AG04450 (cell line): ENCODE data around the gene MEG3. TPM values are rescaled to one million over a fixed set of nuclear protein-coding genes. Genes with fewer than 3 reads are reported as not detected.

Source experiments
- CTCF ChIA-PET: fragments of 300-600, 350-600 bp; formaldehyde crosslinking; extraction: SDS; loops from one replicate; lab custom pipeline; 2022; ENCODE audit warnings: antibody characterized with exemption, inconsistent platforms; lab: Charles Lee
- POLR2A ChIA-PET: fragments of 350-600 bp; formaldehyde crosslinking; extraction: SDS; loops from one replicate; lab custom pipeline; 2021; ENCODE audit warnings: antibody characterized with exemption, inconsistent platforms; lab: Yijun Ruan, JAX
- DNase-seq: peaks from one replicate; pipeline ENCODE4 v3.0.0-alpha.2; 2011; ENCODE audit warnings: low read depth, low spot score
- H3K27ac ChIP-seq: one replicate; pipeline ENCODE4 v1.5.1; 2012; ENCODE audit warnings: low read depth, low read length, control low read depth
- H3K27me3 ChIP-seq: one replicate; pipeline ENCODE4 v1.6.0; 2012; ENCODE audit warnings: low read length; ENCODE audit not compliant: control insufficient read depth, insufficient read depth
- H3K4me3 ChIP-seq: 2 replicates; pipeline ENCODE4 v1.5.1; 2011; ENCODE audit warnings: mild to moderate bottlenecking, low read depth, low read length, control low read depth
- H3K9me3 ChIP-seq: 2 replicates; pipeline ENCODE4 v1.5.1; 2012; ENCODE audit warnings: low read length; ENCODE audit not compliant: control insufficient read depth, insufficient read depth
- CTCF ChIP-seq: IDR thresholded peaks from 2 replicates; pipeline ENCODE4 v1.5.1; 2011; ENCODE audit warnings: low read depth, low read length, control low read depth, inconsistent platforms
- polyA plus RNA-seq: library from polyadenylated mRNA; depleted of rRNA; stranded (reverse); fragments of >200 nt; gene quantifications from 2 replicates; pipeline ENCODE4 v1.2.3, GENCODE V29; 2011

The MEG3 gene
- polyA plus RNA-seq, 1 experiment: 310 TPM

- ChIA-PET CTCF (no interaction called here), POLR2A (no interaction called here)
Measured at GRCh38 chr14:100872259-100873095, 46.6 kb downstream of the MEG3 start.

GRCh38 chr14:100873096-100873482, 47.2 kb downstream of the MEG3 start:
- H3K27ac ChIP-seq: no peak overlapping the region
- H3K27me3 ChIP-seq: no peaks in the 10 kb centered on the region
- POLR2A ChIA-PET: no interaction called here
- no peak overlapping the region for H3K4me3 ChIP-seq
- CTCF ChIA-PET: no interaction called here
- no peak for TF ChIP-seq CTCF
- peaks cover 8% of the 10 kb centered on the region; the same call in 1 of the 2 replicates for H3K9me3 ChIP-seq
- DNase-seq: no peak

More at GRCh38 chr14:100872259-100873095, 46.6 kb downstream of the MEG3 start:
- no peak for DNase-seq
- Histone ChIP-seq H3K27me3 (no peaks in the 10 kb centered on the region), H3K4me3 (no peak overlapping the region), H3K9me3 (peaks cover 8% of the 10 kb centered on the region; the same call in 1 of the 2 replicates), H3K27ac (no peak overlapping the region)
- no peak for TF ChIP-seq CTCF

GRCh38 chr14:100874051-100874410, 48.1 kb downstream of the MEG3 start:
- CTCF ChIA-PET: no interaction called here

GRCh38 chr14:100874411-100875091, 48.6 kb downstream of the MEG3 start:
- ChIA-PET CTCF (no interaction called here), POLR2A (no interaction called here)
- Histone ChIP-seq H3K27ac (no peak overlapping the region), H3K4me3 (no peak overlapping the region), H3K27me3 (no peaks in the 10 kb centered on the region), H3K9me3 (peaks cover 15% of the 10 kb centered on the region)
- TF ChIP-seq CTCF: no peak
- no peak for DNase-seq

More at GRCh38 chr14:100874051-100874410, 48.1 kb downstream of the MEG3 start:
- no peak for TF ChIP-seq CTCF
- POLR2A ChIA-PET: no interaction called here
- DNase-seq: no peak
- no peak overlapping the region for H3K27ac ChIP-seq
- peaks cover 11% of the 10 kb centered on the region; the same call in 1 of the 2 replicates for H3K9me3 ChIP-seq
- no peak overlapping the region for H3K4me3 ChIP-seq
- no peaks in the 10 kb centered on the region for H3K27me3 ChIP-seq

GRCh38 chr14:100875126-100875525, 49.2 kb downstream of the MEG3 start:
- Histone ChIP-seq H3K27ac (no peak overlapping the region), H3K27me3 (no peaks in the 10 kb centered on the region), H3K9me3 (peaks cover 16% of the 10 kb centered on the region), H3K4me3 (no peak overlapping the region)
- no peak for DNase-seq
- ChIA-PET CTCF (no interaction called here), POLR2A (no interaction called here)
- no peak for TF ChIP-seq CTCF
